ENCODE data around the gene C16orf92.

Gene C16orf92

DNA sequence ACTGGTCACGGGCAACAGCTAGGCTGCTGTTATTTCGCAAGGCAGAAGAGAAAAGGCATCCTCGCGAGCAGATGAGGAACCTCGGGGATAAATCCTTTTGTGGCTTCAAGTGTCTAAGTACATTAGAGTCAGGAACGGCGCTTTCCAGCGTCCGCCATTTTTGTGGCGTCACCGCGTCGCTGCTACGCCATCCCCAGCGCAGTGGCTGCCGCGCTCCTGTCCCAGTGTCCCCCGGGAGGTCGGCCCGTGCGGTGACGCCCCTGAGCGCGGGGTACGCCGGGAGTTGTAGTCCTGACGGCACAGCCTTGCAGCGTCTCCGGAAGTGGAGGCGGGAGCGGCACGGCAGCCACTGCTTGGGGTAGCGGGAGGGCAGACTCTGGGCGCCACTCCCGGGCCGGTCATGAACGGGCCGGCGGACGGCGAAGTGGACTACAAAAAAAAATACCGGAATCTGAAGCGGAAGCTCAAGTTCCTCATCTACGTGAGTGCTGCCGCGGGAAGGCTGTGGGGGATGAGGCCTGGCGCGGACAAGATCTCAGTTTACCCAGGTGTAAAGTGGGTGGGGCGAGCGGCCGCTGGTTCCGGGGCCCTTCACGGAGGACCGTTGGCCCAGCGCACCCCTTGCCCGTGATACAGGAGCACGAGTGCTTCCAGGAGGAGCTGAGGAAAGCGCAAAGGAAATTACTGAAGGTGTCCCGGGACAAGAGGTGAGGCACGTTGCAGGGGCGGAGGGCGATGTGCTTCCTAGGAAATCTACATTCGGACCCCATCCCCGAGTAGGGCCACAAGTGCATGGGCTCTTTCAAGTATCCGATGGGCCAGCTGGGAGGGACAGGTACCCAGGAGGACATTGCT, 26.9 kb upstream of the C16orf92 start, which contains the start of gene INO80E:
INO80E (plus strand) TSS at position 331 of the 855 bp plus-strand sequence; CDS start at position 401, 70 bp downstream.
- H3K4me1 ChIP-seq (ENCODE audit: control insufficient read depth in 1 of 2, insufficient read depth in 2 of 2, low read length in 2 of 2): peaks cover 22% of the 10 kb centered on the region in 2 donors
- no peaks in the 10 kb centered on the region for H3K9me3 ChIP-seq (ENCODE audit: control insufficient read depth in 1 of 2, low read length in 2 of 2)
- H3K27me3 ChIP-seq (ENCODE audit: control insufficient read depth in 1 of 2, insufficient read depth in 2 of 2, low read length in 2 of 2): no peaks in the 10 kb centered on the region
- peak within 1 kb of the TSS; percentile 97 for H3K4me3 ChIP-seq (ENCODE audit: low read depth in 1 of 2, low read length in 2 of 2)
- peaks cover 6 to 47% of the 10 kb centered on the region in 2 donors for H3K36me3 ChIP-seq (ENCODE audit: control insufficient read depth in 1 of 2, insufficient read depth in 2 of 2, low read length in 2 of 2)
- peak within 1 kb of the TSS; percentile 97 for H3K27ac ChIP-seq (ENCODE audit: low read depth, low read length)
- H3K9ac ChIP-seq (ENCODE audit: low read depth in 1 of 2, low read length in 2 of 2): peak within 1 kb of the TSS; percentile 82 to 95

GRCh38 chr16:29996766-29997250, 26.2 kb upstream of the C16orf92 start:
- Histone ChIP-seq H3K9ac (ENCODE audit: low read depth in 1 of 2, low read length in 2 of 2) (peak overlapping the region; percentile 82 to 95), H3K27ac (ENCODE audit: low read depth, low read length) (peak overlapping the region; percentile 36)

DNA sequence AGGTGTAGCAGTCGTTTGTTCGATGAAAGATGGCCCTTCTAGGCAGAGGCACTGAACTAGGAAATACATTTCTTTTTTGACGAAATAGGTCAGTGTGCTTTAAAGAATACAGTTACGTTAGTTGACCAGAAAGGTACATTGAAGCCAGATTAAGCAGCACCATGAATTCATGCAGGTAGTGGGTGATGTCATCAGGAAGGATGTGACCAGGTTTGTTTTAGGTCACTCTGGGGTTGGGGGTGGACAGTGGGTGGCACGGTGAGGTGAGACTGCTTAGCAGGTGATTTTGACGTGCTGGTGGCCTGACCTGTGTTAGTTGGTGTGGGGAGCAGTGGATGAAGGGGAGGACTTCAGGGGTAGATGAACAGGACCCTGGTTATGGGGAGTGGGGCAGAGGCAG, 23.4 kb upstream of the C16orf92 start:
- peaks cover 4 to 35% of the 10 kb centered on the region in 2 donors for H3K36me3 ChIP-seq (ENCODE audit: control insufficient read depth in 1 of 2, insufficient read depth in 2 of 2, low read length in 2 of 2)
- no peaks in the 10 kb centered on the region for H3K27me3 ChIP-seq (ENCODE audit: control insufficient read depth in 1 of 2, insufficient read depth in 2 of 2, low read length in 2 of 2)
- H3K4me3 ChIP-seq (ENCODE audit: low read depth in 1 of 2, low read length in 2 of 2): no peak overlapping the region
- no peak overlapping the region for H3K9ac ChIP-seq (ENCODE audit: low read depth in 1 of 2, low read length in 2 of 2)
- H3K9me3 ChIP-seq (ENCODE audit: control insufficient read depth in 1 of 2, low read length in 2 of 2): no peaks in the 10 kb centered on the region
- no peak overlapping the region for H3K27ac ChIP-seq (ENCODE audit: low read depth, low read length)
- H3K4me1 ChIP-seq (ENCODE audit: control insufficient read depth in 1 of 2, insufficient read depth in 2 of 2, low read length in 2 of 2): peaks cover 12 to 15% of the 10 kb centered on the region in 2 donors

More at GRCh38 chr16:29996766-29997250, 26.2 kb upstream of the C16orf92 start:
- Histone ChIP-seq H3K4me3 (ENCODE audit: low read depth in 1 of 2, low read length in 2 of 2) (peak overlapping the region; percentile 97), H3K27me3 (ENCODE audit: control insufficient read depth in 1 of 2, insufficient read depth in 2 of 2, low read length in 2 of 2) (no peaks in the 10 kb centered on the region), H3K36me3 (ENCODE audit: control insufficient read depth in 1 of 2, insufficient read depth in 2 of 2, low read length in 2 of 2) (peaks cover 10 to 46% of the 10 kb centered on the region in 2 donors), H3K4me1 (ENCODE audit: control insufficient read depth in 1 of 2, insufficient read depth in 2 of 2, low read length in 2 of 2) (peaks cover 22% of the 10 kb centered on the region in 2 donors), H3K9me3 (ENCODE audit: control insufficient read depth in 1 of 2, low read length in 2 of 2) (no peaks in the 10 kb centered on the region)

DNA sequence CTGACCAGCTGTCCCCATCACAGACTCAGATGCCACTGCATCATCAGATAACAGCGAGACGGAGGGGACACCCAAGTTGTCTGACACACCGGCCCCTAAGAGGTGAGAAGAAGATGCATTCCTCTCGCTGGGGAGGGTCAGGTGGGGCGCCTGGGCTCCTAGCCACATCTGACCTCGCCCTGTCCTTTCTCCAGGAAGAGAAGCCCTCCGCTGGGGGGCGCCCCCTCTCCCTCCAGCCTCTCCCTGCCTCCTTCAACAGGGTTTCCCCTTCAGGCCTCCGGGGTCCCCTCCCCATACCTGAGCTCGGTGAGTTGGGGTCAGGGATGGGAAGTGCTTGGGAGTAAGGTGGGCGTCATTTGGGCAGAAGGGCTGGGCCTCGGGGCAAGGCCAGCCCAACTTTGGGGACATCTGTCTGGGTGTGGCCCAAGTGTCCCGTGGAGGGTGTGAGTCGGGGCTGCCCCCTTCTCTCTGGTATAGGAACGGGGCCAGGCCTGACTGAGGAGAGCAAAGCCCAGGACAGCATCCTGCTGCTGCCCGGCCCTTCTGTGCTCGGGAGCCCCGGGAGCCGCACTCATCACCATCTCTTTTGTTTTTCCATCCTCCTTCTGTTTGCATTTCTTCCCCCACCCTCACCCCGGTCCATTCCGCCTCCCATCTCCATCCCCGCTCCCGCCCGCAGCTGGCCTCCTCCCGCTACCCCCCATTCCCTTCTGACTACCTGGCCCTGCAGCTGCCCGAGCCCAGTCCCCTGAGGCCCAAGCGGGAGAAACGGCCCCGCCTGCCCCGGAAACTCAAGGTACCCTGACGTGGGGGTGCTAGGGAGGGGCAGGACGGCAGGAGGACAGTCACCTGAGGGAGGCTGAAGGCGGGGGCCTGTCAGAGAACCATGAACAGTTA, 22.0 kb upstream of the C16orf92 start:
- Histone ChIP-seq H3K4me3 (ENCODE audit: low read depth in 1 of 2, low read length in 2 of 2) (no peak overlapping the region), H3K4me1 (ENCODE audit: control insufficient read depth in 1 of 2, insufficient read depth in 2 of 2, low read length in 2 of 2) (peaks cover 7 to 10% of the 10 kb centered on the region in 2 donors), H3K9ac (ENCODE audit: low read depth in 1 of 2, low read length in 2 of 2) (no peak overlapping the region), H3K27ac (ENCODE audit: low read depth, low read length) (no peak overlapping the region), H3K36me3 (ENCODE audit: control insufficient read depth in 1 of 2, insufficient read depth in 2 of 2, low read length in 2 of 2) (peaks cover 4 to 35% of the 10 kb centered on the region in 2 donors), H3K27me3 (ENCODE audit: control insufficient read depth in 1 of 2, insufficient read depth in 2 of 2, low read length in 2 of 2) (no peaks in the 10 kb centered on the region), H3K9me3 (ENCODE audit: control insufficient read depth in 1 of 2, low read length in 2 of 2) (no peaks in the 10 kb centered on the region)

- no peak overlapping the region for H3K9ac ChIP-seq (ENCODE audit: low read depth in 1 of 2, low read length in 2 of 2)
- H3K27ac ChIP-seq (ENCODE audit: low read depth, low read length): no peak overlapping the region
- no peaks in the 10 kb centered on the region for H3K4me1 ChIP-seq (ENCODE audit: control insufficient read depth in 1 of 2, insufficient read depth in 2 of 2, low read length in 2 of 2)
- no peaks in the 10 kb centered on the region for H3K9me3 ChIP-seq (ENCODE audit: control insufficient read depth in 1 of 2, low read length in 2 of 2)
- H3K4me3 ChIP-seq (ENCODE audit: low read depth in 1 of 2, low read length in 2 of 2): no peak overlapping the region
- peaks cover 4 to 34% of the 10 kb centered on the region in 2 donors for H3K36me3 ChIP-seq (ENCODE audit: control insufficient read depth in 1 of 2, insufficient read depth in 2 of 2, low read length in 2 of 2)
- no peaks in the 10 kb centered on the region for H3K27me3 ChIP-seq (ENCODE audit: control insufficient read depth in 1 of 2, insufficient read depth in 2 of 2, low read length in 2 of 2)
Observed at GRCh38 chr16:30002614-30003346, 20.2 kb upstream of the C16orf92 start.

DNA sequence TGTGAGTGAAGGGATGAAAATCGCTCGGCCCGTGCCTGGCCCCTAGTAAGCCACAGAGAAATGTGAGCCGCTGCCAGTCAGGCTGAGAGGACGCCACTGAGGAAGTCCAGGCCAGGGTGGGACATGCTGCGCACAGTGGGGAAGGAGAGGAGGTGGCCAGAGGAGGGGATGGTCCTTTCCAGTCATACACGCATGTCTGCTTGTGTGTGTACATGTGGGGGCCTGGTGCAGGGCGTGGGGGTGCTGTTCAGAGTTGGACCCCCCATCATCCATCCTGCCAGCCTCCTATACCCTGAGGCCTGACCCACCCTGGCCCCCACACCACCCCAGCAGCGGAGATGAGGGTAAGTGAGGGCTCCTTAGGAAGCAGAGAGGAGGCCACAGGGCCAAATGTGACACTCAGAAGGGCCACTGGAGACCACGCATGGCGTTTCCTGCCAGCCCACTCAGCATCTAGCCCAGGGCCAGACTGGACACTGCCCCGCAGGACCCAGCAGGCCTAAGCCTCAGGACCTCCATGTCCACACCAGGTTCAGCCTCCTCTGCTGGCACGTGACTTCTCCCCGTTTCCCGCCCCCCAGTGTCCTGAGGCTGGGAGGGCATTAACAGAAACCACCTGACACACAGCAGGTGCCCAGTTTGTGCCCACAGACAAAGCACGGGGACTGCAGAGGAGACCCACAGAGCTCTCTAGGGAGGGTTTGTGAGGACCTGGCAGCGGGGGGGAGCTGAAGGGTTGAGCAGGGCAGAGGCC, 19.2 kb upstream of the C16orf92 start:
- Histone ChIP-seq H3K27me3 (ENCODE audit: control insufficient read depth in 1 of 2, insufficient read depth in 2 of 2, low read length in 2 of 2) (no peaks in the 10 kb centered on the region), H3K4me1 (ENCODE audit: control insufficient read depth in 1 of 2, insufficient read depth in 2 of 2, low read length in 2 of 2) (no peaks in the 10 kb centered on the region), H3K36me3 (ENCODE audit: control insufficient read depth in 1 of 2, insufficient read depth in 2 of 2, low read length in 2 of 2) (peaks cover 4 to 33% of the 10 kb centered on the region in 2 donors), H3K9me3 (ENCODE audit: control insufficient read depth in 1 of 2, low read length in 2 of 2) (no peaks in the 10 kb centered on the region), H3K27ac (ENCODE audit: low read depth, low read length) (no peak overlapping the region), H3K4me3 (ENCODE audit: low read depth in 1 of 2, low read length in 2 of 2) (no peak overlapping the region), H3K9ac (ENCODE audit: low read depth in 1 of 2, low read length in 2 of 2) (no peak overlapping the region)

- H3K27ac ChIP-seq (ENCODE audit: low read depth, low read length): no peak overlapping the region
- H3K4me1 ChIP-seq (ENCODE audit: control insufficient read depth in 1 of 2, insufficient read depth in 2 of 2, low read length in 2 of 2): peaks cover 0 to under 1% of the 10 kb centered on the region in 2 donors
- H3K9ac ChIP-seq (ENCODE audit: low read depth in 1 of 2, low read length in 2 of 2): no peak overlapping the region
- H3K4me3 ChIP-seq (ENCODE audit: low read depth in 1 of 2, low read length in 2 of 2): no peak overlapping the region
- no peaks in the 10 kb centered on the region for H3K9me3 ChIP-seq (ENCODE audit: control insufficient read depth in 1 of 2, low read length in 2 of 2)
- H3K27me3 ChIP-seq (ENCODE audit: control insufficient read depth in 1 of 2, insufficient read depth in 2 of 2, low read length in 2 of 2): peaks cover 0 to 4% of the 10 kb centered on the region in 2 donors
- H3K36me3 ChIP-seq (ENCODE audit: control insufficient read depth in 1 of 2, insufficient read depth in 2 of 2, low read length in 2 of 2): peaks cover 4 to 28% of the 10 kb centered on the region in 2 donors
Observed at GRCh38 chr16:30004424-30004776, 18.6 kb upstream of the C16orf92 start.

GRCh38 chr16:30004811-30005242, 18.2 kb upstream of the C16orf92 start:
- no peaks in the 10 kb centered on the region for H3K9me3 ChIP-seq (ENCODE audit: control insufficient read depth in 1 of 2, low read length in 2 of 2)
- H3K4me1 ChIP-seq (ENCODE audit: control insufficient read depth in 1 of 2, insufficient read depth in 2 of 2, low read length in 2 of 2): peaks cover 0 to 4% of the 10 kb centered on the region in 2 donors
- no peak overlapping the region for H3K4me3 ChIP-seq (ENCODE audit: low read depth in 1 of 2, low read length in 2 of 2)
- H3K27me3 ChIP-seq (ENCODE audit: control insufficient read depth in 1 of 2, insufficient read depth in 2 of 2, low read length in 2 of 2): peaks cover 0 to 6% of the 10 kb centered on the region in 2 donors
- peaks cover 4 to 25% of the 10 kb centered on the region in 2 donors for H3K36me3 ChIP-seq (ENCODE audit: control insufficient read depth in 1 of 2, insufficient read depth in 2 of 2, low read length in 2 of 2)
- H3K9ac ChIP-seq (ENCODE audit: low read depth in 1 of 2, low read length in 2 of 2): no peak overlapping the region
- no peak overlapping the region for H3K27ac ChIP-seq (ENCODE audit: low read depth, low read length)

Measured in duodenal mucosa (tissue), 2 donors.